Gastrocnemius medialis (tissue), 4 donors: ENCODE results near the gene BRIP1. TPM values are rescaled to one million over a fixed set of nuclear protein-coding genes. Genes with fewer than 3 reads are reported as not detected.
"Not testable (repeated sequence)": the region's sequence is repeated elsewhere in the genome, so short reads cannot be mapped to it uniquely, and the experiment has no call there.

Source experiments
- ATAC-seq, 2 donors: fragments of 150-250 bp; one replicate each; pipeline ENCODE4 v1.9.1; 2016
- DNase-seq, 2 donors: peaks; one replicate each; pipeline ENCODE4 v3.0.0-alpha.2; 2019
- H3K27ac ChIP-seq, 4 donors: fragments of 200-600 bp; sonication (generic); 1 replicate in 1 of 4; 2 replicates in 3 of 4; pipeline ENCODE4 v1.5.1; 2016 to 2018; ENCODE audit warnings: mild to moderate bottlenecking in 2 of 4, moderate library complexity in 1 of 4
- H3K27me3 ChIP-seq, 3 donors: fragments of 200-600 bp; sonication (generic) in 2 of 3; 1 replicate in 1 of 3; 2 replicates in 2 of 3; pipeline versions ENCODE4 v1.5.1 to v1.6.0; 2016 to 2019; ENCODE audit warnings: mild to moderate bottlenecking in 1 of 3, moderate library complexity in 1 of 3
- H3K36me3 ChIP-seq, 2 donors: fragments of 200-600 bp; sonication (generic) in 1 of 2; one replicate each; pipeline ENCODE4 v1.5.1; 2017 to 2018
- H3K4me1 ChIP-seq, 2 donors: fragments of 200-600 bp; sonication (generic) in 1 of 2; one replicate each; pipeline ENCODE4 v1.5.1; 2016 to 2017; ENCODE audit warnings: mild to moderate bottlenecking in 2 of 2
- H3K4me3 ChIP-seq, 4 donors: fragments of 200-600 bp; sonication (generic) in 3 of 4; 1 replicate in 1 of 4; 2 replicates in 3 of 4; pipeline ENCODE4 v1.5.1; 2016 to 2019; ENCODE audit warnings: mild to moderate bottlenecking in 2 of 4
- H3K9me3 ChIP-seq, 3 donors: fragments of 200-600 bp; sonication (generic) in 2 of 3; 1 replicate in 1 of 3; 2 replicates in 2 of 3; pipeline ENCODE4 v1.5.1; 2016 to 2019
- POLR2A ChIP-seq, 2 donors: fragments of 450-650 bp; IDR thresholded peaks; one replicate each; pipeline ENCODE4 v1.6.1; 2017; ENCODE audit warnings: antibody characterized with exemption in 2 of 2, mild to moderate bottlenecking in 2 of 2, moderate library complexity in 2 of 2
- in situ Hi-C, 4 donors: fragments of 200-750 bp; cut with MboI; loops; one replicate each; pipeline versions ENCODE4 v1.15.0 to v1.8.0; 2017; ENCODE audit warnings: low sequenced_read_pairs in 4 of 4
- intact Hi-C: fragments of 100-400 bp; cut with DNase I; formaldehyde crosslinking; loops from one replicate; pipeline ENCODE4 v1.15.1; 2023; ENCODE audit warnings: low total_unique reads
- total RNA-seq, 4 donors: library from RNA; depleted of rRNA; stranded (reverse); fragments of >200 nt; gene quantifications; one replicate each; pipeline versions ENCODE4 v1.1.0 to v1.2.3, GENCODE V29; 2016
- TF ChIP-seq, protein P1 (sequence below), 5 experiments: fragments of 450-650 bp in 3 of 5; fragments of 200-600 bp in 2 of 5; sonication (generic) in 2 of 5; IDR thresholded peaks in 4 of 5; conservative IDR thresholded peaks in 1 of 5; 1 replicate in 4 of 5; 2 replicates in 1 of 5; pipeline ENCODE4 v1.5.1; 2016 to 2019; ENCODE audit warnings: antibody characterized with exemption in 5 of 5, mild to moderate bottlenecking in 3 of 5, moderate library complexity in 3 of 5

BRIP1 gene
- total RNA-seq, 4 donors from 2014 or later, result 0.09 to 0.13 TPM; not detected in 2

DNA sequence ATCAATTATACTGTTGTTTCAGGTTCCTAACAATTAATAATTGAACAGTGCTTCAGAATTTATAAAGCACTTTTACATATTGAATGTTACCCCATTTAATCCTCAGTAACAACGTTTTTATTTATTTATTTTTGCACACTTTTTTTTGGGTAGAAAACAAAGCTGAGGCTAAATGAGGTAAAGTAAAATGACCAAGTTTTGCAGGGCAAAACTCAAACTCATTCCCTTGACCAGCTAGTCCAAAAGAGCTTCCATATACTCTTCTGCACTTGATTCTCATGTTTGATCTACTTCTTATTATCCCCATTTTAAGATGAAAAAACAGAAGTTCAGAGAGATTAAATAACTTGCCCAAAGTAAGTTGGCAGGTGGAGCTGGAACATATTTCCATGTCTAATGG is 191.2 kb downstream of the BRIP1 start:
- intact Hi-C loops, result no loop called here

DNA sequence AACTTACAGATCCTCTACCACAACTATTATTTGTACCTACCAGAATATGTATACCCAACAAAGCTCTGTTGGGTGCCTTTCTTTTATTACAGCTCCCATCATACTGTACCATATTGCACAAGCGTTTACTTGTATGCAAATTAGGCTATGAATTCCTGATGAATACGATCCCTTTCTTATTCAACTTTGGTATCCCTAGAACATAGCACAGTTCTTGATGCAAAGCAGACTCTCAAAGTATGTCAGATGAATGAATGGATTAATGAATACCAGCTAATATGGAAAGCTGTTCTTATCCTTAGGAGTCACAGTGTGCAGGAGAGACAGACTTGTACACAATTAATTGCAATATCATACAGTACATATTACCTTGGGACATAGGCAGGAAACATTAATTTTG is 192.6 kb downstream of the BRIP1 start:
- Histone ChIP-seq H3K36me3 (no peaks in the 10 kb centered on the region), H3K9me3 (no peaks in the 10 kb centered on the region), H3K4me1 (no peaks in the 10 kb centered on the region), H3K27ac (no peak overlapping the region), H3K4me3 (no peak overlapping the region), H3K27me3 (no peaks in the 10 kb centered on the region)
- TF ChIP-seq, protein P1, sequence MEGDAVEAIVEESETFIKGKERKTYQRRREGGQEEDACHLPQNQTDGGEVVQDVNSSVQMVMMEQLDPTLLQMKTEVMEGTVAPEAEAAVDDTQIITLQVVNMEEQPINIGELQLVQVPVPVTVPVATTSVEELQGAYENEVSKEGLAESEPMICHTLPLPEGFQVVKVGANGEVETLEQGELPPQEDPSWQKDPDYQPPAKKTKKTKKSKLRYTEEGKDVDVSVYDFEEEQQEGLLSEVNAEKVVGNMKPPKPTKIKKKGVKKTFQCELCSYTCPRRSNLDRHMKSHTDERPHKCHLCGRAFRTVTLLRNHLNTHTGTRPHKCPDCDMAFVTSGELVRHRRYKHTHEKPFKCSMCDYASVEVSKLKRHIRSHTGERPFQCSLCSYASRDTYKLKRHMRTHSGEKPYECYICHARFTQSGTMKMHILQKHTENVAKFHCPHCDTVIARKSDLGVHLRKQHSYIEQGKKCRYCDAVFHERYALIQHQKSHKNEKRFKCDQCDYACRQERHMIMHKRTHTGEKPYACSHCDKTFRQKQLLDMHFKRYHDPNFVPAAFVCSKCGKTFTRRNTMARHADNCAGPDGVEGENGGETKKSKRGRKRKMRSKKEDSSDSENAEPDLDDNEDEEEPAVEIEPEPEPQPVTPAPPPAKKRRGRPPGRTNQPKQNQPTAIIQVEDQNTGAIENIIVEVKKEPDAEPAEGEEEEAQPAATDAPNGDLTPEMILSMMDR (IDR thresholded peaks at IDR 0.05 in 4 of 5, conservative IDR thresholded peaks at IDR 0.05 in 1 of 5), result no peak
- TF ChIP-seq POLR2A (IDR thresholded peaks at IDR 0.05), result no peak
- intact Hi-C loops, result no loop called here
- in situ Hi-C loops, result no loop called here
- ATAC-seq, result no peak
- no peak for DNase-seq

More for the DNA sequence above, 191.2 kb downstream of the BRIP1 start:
- no peaks in the 10 kb centered on the region for H3K4me1 ChIP-seq
- no peaks in the 10 kb centered on the region for H3K36me3 ChIP-seq
- no peak overlapping the region for H3K27ac ChIP-seq
- H3K4me3 ChIP-seq, result no peak overlapping the region
- no peaks in the 10 kb centered on the region for H3K27me3 ChIP-seq
- in situ Hi-C loops, result no loop called here
- no peak for ATAC-seq
- TF ChIP-seq, protein P1 (IDR thresholded peaks at IDR 0.05 in 4 of 5, conservative IDR thresholded peaks at IDR 0.05 in 1 of 5), result no peak
- TF ChIP-seq POLR2A (IDR thresholded peaks at IDR 0.05), result no peak
- no peak for DNase-seq
- no peaks in the 10 kb centered on the region for H3K9me3 ChIP-seq

DNA sequence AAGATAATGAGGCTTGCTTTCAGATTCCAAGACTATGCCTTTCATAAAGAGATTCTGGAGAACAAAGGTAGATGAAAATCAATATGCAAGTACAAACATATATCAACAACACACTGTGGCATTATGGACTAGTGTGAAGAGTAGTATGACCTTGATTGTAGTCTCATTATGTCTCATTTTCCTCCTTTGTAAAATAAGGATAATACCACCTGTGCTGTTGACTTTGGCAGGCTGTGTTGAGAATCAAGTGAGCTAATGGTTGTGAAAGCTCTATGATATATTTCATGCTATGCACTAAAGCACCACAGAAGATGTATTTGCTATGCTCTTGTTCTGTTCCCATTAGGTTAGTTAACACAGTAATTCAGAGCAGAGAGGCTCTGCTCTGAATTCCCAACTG is 193.8 kb downstream of the BRIP1 start:
- no peak overlapping the region for H3K27ac ChIP-seq
- no peaks in the 10 kb centered on the region for H3K36me3 ChIP-seq
- H3K27me3 ChIP-seq, result no peaks in the 10 kb centered on the region
- TF ChIP-seq, protein P1 (IDR thresholded peaks at IDR 0.05 in 4 of 5, conservative IDR thresholded peaks at IDR 0.05 in 1 of 5), result no peak
- TF ChIP-seq POLR2A (IDR thresholded peaks at IDR 0.05), result no peak
- H3K4me3 ChIP-seq, result no peak overlapping the region
- no peaks in the 10 kb centered on the region for H3K9me3 ChIP-seq
- DNase-seq (no peak), ATAC-seq (no peak)
- in situ Hi-C loops (no loop called here), intact Hi-C loops (no loop called here)
- H3K4me1 ChIP-seq, result no peaks in the 10 kb centered on the region

DNA sequence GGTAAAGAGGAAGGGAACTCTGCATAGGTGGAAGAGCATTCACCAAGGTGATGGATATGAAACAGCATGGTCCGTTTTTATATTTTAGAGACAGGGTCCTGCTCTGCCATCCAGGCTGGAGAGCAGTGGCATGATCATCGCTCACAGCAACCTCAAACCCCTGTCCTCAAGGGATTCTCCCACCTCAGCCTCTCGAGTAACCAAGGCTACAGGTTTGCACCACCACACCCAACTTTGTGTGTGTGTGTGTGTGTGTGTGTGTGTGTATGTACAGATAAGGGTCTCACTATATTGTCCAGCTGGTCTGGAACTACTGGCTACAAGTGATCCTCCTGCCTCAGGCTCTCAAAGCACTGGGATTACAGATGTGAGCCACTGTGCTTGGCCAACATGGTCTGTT is 194.8 kb downstream of the BRIP1 start:
- Histone ChIP-seq H3K4me1 (no peaks in the 10 kb centered on the region), H3K9me3 (no peaks in the 10 kb centered on the region), H3K27ac (no peak overlapping the region), H3K27me3 (no peaks in the 10 kb centered on the region), H3K4me3 (no peak overlapping the region), H3K36me3 (no peaks in the 10 kb centered on the region)
- DNase-seq, result no peak
- intact Hi-C loops, result no loop called here
- in situ Hi-C loops, result no loop called here
- no peak for ATAC-seq
- TF ChIP-seq, protein P1 (IDR thresholded peaks at IDR 0.05 in 4 of 5, conservative IDR thresholded peaks at IDR 0.05 in 1 of 5), result no peak
- no peak for TF ChIP-seq POLR2A (IDR thresholded peaks at IDR 0.05)

DNA sequence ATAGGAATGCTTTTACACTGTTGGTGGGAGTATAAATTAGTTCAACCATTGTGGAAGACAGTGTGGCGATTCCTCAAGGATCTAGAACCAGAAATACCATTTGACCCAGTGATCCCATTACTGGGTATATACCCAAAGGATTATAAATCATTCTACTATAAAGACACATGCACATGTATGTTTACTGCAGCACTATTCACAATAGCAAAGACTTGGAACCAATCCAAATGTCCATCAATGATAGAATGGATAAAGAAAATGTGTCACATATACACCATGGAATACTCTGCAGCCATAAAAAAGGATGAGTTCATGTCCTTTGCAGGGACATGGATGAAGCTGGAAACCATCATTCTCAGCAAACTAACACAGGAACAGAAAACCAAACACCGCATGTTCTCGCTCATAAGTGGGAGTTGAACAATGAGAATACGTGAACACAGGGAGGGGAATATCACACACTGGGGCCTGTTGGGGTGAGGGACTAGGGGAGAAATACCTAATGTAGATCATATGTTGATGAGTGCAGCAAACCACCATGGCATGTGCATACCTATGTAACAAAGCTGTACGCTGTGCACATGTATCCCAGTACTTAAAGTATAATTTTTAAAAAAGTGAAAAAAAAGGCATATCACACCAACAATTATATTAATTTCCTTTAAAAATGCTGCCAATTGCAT is 196.8 kb downstream of the BRIP1 start:
- not testable (repeated sequence) for H3K36me3 ChIP-seq

More for the DNA sequence above, 196.8 kb downstream of the BRIP1 start:
- H3K27ac ChIP-seq, H3K4me1 ChIP-seq, H3K27me3 ChIP-seq, ATAC-seq, H3K9me3 ChIP-seq, intact Hi-C loops, H3K4me3 ChIP-seq, in situ Hi-C loops, DNase-seq: not testable (repeated sequence)
